CD4-positive, alpha-beta T cell treated with Interferon alpha-2 for 1 hour (primary cell): ENCODE measurements around the gene ZNF366.
"Not testable (repeated sequence)": the region's sequence is repeated elsewhere in the genome, so short reads cannot be mapped to it uniquely, and the experiment has no call there.

Experiments used
- DNase-seq, 2 donors: peaks; one replicate each; pipeline ENCODE4 v3.0.0-alpha.2; 2020 to 2022

Gene ZNF366

GRCh38 chr5:72436796-72437471 lies 70.3 kb downstream of the ZNF366 start:
- no peak for DNase-seq

- DNase-seq: no peak
Measured at GRCh38 chr5:72434781-72435437, 72.3 kb downstream of the ZNF366 start.

- DNase-seq: no peak
Measured at GRCh38 chr5:72434056-72434780, 73.0 kb downstream of the ZNF366 start.

DNA sequence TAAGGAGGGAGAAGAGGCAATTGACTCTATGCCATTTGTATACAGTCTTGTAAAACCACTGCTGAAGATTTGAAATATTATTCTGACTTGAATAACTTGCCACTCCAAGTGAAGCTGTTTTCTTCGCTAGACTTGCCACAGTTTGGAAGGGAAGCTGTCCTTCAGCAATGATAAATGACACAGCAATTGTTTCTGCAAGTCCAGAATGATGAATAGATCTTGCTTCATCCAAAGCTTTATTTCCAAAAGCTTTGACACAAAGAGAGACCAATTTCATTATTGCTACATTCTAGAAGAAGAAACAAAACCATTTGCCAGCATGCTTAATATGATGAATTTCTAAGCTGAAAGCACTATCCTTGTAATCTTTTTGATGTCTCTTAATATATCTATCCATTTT lies 73.7 kb downstream of the ZNF366 start:
- DNase-seq: no peak

GRCh38 chr5:72428669-72429068 lies 78.5 kb downstream of the ZNF366 start:
- DNase-seq: no peak

DNA sequence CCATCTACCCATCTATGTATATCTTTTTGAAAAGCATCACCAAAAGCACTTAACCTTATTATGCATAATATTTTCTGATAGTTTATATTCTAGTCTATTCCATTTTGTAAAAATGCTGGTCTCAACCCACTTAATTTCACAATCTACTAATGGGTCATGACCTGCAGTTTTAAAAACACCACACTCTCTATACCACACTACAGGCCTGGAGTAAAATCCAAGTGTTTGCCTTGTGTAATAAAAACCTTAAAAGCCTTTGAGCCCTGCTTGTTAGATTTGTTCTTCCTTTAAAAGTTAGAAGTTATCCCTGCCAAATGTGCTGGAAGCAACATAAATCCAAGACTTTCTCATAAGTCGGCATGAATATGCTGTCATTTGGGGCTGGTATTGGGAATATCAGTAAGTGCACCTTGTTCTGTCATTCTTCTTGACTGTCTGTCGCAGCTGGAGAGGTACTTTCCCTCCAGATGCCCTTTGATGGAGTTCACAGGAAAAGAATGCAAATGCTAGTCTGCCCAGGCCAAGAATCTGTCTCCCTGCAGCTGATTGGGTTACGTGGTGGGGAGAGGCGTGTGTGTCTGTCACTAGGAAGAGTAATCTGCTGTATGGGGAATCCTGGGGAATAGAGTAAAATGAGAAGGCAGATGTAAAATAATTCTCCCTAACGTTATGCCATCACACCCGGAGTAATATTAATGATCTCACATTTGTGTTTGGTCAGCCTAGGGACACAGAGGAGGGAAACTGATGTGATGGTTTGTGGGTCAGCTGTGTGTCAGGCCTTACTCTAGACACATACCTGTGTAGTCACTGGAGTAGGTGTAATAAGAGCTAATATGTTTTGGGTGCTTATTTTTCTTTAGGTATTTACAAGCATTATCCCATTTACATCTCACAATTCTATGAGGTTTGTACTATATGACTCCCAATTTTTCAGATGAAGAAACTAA lies 79.4 kb downstream of the ZNF366 start:
- no peak for DNase-seq

DNA sequence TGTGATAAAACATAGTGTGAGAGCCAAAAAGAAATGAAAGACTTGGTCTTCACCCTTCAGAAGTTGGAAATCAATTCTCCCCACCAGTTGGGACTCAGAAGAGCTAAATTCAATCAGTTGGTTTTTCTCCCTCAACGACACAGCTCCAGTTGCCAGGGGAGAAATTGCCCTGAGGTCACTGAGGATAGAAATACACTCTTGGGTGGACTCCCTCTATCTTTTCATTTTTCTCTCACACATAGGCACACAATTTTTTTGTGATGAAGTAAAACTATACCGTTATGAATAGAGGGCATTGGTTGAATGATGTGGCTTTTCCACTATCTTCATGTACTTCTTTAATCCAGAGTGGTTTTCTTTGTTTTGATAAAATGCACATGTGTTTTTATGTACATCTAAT lies 80.2 kb downstream of the ZNF366 start:
- DNase-seq: no peak

GRCh38 chr5:72426019-72426418 lies 81.2 kb downstream of the ZNF366 start:
- no peak for DNase-seq

GRCh38 chr5:72418271-72418670 lies 88.9 kb downstream of the ZNF366 start:
- no peak for DNase-seq

DNA sequence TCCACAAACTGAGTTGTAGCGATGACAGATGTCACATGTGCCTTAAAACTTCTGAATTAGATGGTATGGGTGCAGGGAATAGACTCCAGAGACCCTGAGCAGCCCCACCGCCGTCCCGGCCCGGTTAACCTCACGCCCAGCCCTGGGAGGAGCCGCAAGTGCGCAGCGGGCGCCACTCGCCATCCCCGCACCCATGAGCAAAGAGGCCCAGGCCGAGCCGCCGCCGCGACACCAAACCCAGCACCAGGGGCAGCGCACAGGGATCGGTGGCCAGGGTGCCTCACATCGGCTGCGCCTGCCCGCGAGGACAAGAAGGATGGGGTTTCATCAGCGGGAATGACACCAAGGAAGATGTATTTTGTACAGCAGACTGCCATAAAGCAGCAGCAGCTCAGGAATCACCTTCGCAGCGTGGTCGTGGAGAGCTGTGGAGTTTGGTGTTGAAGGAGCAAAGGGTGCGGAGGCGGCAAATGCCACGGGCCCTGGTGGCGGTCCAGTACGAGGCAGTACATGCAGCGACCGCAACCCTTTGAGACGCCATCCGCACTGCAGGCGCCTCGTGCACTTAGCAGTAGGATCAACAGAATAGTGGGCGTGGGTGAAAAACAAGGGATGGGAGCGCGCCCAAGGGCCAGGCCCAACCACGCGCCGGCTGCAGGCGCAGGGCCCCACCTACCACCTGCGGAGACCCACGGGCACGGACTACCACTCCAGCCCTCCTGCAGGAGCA lies 89.7 kb downstream of the ZNF366 start:
- DNase-seq: no peak

DNA sequence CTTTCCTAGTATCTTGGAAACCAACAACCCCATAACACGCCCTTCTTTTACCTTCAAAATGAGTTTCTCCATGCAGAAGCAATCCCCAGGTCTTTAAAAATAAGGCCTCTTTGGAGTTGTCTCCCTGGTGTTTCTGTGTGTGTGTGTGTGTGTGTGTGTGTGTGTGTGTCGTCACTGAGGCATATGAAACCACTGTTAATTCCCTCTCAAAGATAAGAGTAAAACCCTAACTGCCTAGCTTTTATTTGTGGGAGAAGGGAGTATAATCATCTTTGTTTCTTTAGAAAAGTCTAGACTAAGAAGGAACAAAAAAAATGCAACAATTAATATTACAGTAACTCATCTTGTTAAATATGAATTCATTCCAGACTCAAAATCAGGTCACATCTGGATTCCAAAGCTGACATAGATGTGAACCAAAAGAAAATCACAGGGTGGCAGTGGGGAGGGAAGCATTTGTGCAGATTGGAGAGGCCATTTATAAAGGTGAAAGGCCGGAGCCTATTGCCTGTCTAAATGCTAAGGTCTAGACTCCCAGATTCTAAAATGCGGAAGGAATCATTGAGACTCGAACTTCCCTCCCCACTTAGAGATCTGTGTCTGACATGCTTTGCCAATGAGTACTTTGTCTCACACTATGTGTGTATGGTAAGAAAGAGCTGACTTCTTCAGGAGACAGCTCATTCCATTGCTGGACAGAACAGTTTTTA lies 91.4 kb downstream of the ZNF366 start:
- DNase-seq: no peak

GRCh38 chr5:72412283-72413055 lies 94.7 kb downstream of the ZNF366 start:
- DNase-seq: no peak

- no peak for DNase-seq
Measured at GRCh38 chr5:72410688-72411295, 96.4 kb downstream of the ZNF366 start.

DNA sequence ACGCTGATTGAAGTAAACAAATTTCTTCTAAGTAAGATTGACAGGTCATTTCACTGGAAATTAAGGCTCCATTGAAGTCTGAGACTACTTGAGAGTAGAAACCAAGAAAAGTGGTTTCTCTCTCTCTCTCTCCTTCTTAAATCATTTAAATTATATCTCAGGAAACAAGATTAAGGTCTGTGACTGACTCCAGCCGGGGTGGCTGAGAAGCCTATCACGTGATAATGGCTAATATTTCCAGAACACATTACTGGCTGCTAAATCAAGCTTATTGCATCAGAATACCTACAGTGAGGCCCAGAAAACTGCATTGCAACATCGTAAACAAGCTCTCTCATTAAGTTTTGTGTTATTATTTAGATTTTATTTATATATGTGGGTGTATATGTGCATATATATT lies 98.6 kb downstream of the ZNF366 start:
- no peak for DNase-seq

GRCh38 chr5:72408127-72408526 lies 99.1 kb downstream of the ZNF366 start:
- DNase-seq: no peak

DNA sequence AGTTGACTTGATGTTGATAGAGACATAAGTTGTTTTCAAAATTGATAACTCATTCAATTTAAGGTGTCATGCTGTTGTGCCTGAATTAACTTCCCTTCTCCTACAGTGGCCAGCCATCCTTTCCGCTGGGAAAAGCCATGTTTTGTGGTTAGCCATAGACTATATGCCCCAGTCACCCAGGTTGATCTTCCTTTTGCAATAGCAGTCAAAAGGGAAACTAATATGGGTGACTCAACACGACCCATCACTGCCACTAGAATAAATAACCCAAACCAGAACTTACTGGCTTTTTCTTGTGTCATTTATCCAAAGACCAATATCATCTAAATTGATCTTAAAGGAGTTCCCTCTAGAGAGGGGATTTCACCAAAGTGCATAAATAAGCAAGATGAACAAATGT lies 99.7 kb downstream of the ZNF366 start:
- no peak for DNase-seq

DNA sequence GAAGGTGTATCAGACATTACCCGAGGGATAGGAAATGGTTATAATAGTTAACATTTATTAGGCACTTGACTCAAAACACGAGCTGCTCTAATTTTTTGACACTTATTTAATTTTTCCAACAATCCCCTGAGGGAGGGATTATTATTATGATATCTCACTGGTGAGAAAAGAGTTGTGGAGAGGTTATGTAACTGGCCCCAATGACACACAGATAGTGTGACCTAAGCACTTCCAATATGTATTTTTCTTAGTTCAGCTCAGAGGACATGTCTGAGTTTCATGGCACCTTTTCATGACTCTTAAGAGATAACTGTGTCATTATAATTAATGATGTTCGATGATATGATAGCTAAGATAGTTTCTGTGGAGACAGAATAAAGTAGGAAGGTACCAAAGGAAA lies 100.1 kb downstream of the ZNF366 start:
- no peak for DNase-seq

- DNase-seq: not testable (repeated sequence)
Measured at GRCh38 chr5:72404771-72405170, 102.4 kb downstream of the ZNF366 start.

DNA sequence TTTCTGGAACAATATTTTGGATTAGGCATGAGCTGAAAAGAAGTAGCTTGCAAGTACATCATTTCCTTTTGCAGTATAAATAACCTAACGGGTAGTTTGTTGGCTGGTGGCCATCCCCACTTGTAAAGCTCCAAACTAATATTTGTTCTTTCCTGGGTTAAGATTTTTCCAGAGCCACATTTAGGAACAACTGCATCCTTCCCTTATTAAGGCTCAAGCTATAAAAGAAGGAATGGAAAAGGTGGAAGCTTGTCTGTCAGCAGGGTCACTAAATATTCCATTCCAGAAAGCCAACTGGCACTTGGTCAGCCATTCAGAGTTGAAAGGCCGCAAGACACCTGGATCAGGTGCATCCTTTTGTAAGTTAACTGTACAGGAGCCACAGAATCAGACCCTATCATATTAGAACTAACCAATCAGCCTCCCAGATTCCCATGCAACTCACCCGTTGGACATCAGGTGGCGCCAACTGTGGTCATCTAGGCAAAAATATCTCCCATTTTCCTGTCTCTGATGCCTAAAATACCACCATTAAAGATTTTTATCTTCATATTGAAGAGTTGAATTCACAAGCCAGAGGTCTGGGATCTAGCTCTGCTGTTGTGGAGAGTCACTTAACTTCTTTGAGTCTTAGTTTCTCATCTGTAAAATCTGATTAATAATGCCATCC lies 104.1 kb downstream of the ZNF366 start:
- no peak for DNase-seq

DNA sequence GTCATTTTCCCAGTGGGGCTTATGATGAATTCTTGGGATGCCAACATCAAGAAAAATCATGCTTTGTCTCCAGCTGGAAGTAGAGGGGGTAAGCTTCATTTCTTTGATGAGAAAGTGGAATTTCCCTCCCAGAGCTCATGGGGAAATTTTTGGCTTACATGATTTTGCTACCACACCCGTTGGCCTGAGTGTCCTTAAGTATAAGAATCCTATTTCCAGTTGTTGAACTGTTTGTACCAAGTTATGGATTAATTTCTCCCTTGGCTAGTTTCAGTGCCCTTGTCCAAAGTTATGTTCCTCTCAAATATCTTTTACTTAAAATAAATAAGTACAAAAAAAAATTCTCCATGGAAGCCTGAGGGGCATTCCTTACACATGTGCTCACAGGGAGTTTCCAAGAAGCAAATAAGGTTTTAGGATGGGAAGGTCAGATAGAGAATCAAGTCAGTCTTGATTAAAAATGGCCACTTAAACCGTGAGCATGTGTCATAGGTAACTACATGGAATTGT lies 104.8 kb downstream of the ZNF366 start:
- DNase-seq: no peak
